Lower leg skin (tissue), 3 donors: ENCODE results near the gene CYP27A1.

Experiments
- CTCF ChIP-seq, 3 donors: fragments of 450-650 bp; IDR thresholded peaks; one replicate each; pipeline ENCODE4 v1.5.1; 2016; ENCODE audit warnings: antibody characterized with exemption in 3 of 3, mild to moderate bottlenecking in 3 of 3, moderate library complexity in 2 of 3
- POLR2A ChIP-seq, 2 donors: fragments of 450-650 bp; IDR thresholded peaks; one replicate each; pipeline ENCODE4 v1.6.1; 2016 to 2017; ENCODE audit warnings: antibody characterized with exemption in 2 of 2, mild to moderate bottlenecking in 1 of 2, moderate library complexity in 1 of 2

GRCh38 chr2:218780851-218781690 lies 876 bp upstream of the CYP27A1 start:
- TF ChIP-seq POLR2A (IDR thresholded peaks at IDR 0.05) (no peak), CTCF (IDR thresholded peaks at IDR 0.05) (no peak)
